K562 (cell line): ENCODE measurements around the gene FBLIM1. TPM values are rescaled to one million over a fixed set of nuclear protein-coding genes. Genes with fewer than 3 reads are reported as not detected.
A peak's percentile ranks its signal among the peaks of the same experiment; 100 is the strongest.

Source experiments
- ASH1L ChIP-seq: fragments of 450-650 bp; IDR thresholded peaks from 2 replicates; pipeline ENCODE4 v1.6.1; 2018; ENCODE audit warnings: borderline replicate concordance, mild to moderate bottlenecking, low read depth; ENCODE audit not compliant: partially characterized antibody
- BDP1 ChIP-seq: IDR thresholded peaks from 3 replicates; pipeline ENCODE4 v1.6.1; 2011; ENCODE audit not compliant: insufficient read length, insufficient read depth
- ILF3 ChIP-seq: fragments of 450-650 bp; IDR thresholded peaks from 2 replicates; pipeline ENCODE4 v1.6.1; 2018; ENCODE audit warnings: antibody characterized with exemption, mild to moderate bottlenecking, moderate library complexity, borderline replicate concordance
- MBD2 ChIP-seq: sonication (generic); IDR thresholded peaks from 2 replicates; pipeline ENCODE4 v1.6.1; 2016; ENCODE audit warnings: low read depth, borderline replicate concordance
- NFIC ChIP-seq: fragments of 450-650 bp; IDR thresholded peaks from 2 replicates; pipeline ENCODE4 v1.6.1; 2017; ENCODE audit warnings: mild to moderate bottlenecking, inconsistent platforms
- POLR3A ChIP-seq: IDR thresholded peaks from 2 replicates; pipeline ENCODE4 v1.6.1; 2011; ENCODE audit warnings: borderline replicate concordance, mild to moderate bottlenecking, moderate library complexity; ENCODE audit not compliant: insufficient read length, insufficient read depth; ENCODE audit errors: extremely low read depth
- SIN3A ChIP-seq, 2 experiments: fragments of 150-350 bp in 1 of 2; IDR thresholded peaks; 2 replicates each; pipeline ENCODE4 v1.6.1; 2011 to 2016; ENCODE audit warnings: borderline replicate concordance in 2 of 2, low read depth in 2 of 2, low read length in 2 of 2, mild to moderate bottlenecking in 2 of 2, moderate library complexity in 2 of 2; ENCODE audit not compliant: control insufficient read depth in 1 of 2
- SMC3 ChIP-seq: conservative IDR thresholded peaks from 2 replicates; pipeline ENCODE4 v1.6.1; 2011; ENCODE audit warnings: low read depth, low read length, improper control_type of control experiment; ENCODE audit not compliant: insufficient read depth
- SRSF7 ChIP-seq: fragments of 200-400 bp; formaldehyde crosslinking; optimal IDR thresholded peaks from 2 replicates; pipeline ENCODE3; 2017; ENCODE audit warnings: mild to moderate bottlenecking, low read depth, low read length
- ZNF274 ChIP-seq: IDR thresholded peaks from 2 replicates; pipeline ENCODE4 v1.6.1; 2011; ENCODE audit warnings: low read depth, mild to moderate bottlenecking, low read length, moderate library complexity, borderline replicate concordance
- ZNF384 ChIP-seq: IDR thresholded peaks from 2 replicates; pipeline ENCODE4 v1.6.1; 2012; ENCODE audit warnings: low read depth, low read length, improper control_type of control experiment
- ZNF408 ChIP-seq: fragments of 250-450 bp; sonication (Bioruptor Pico); IDR thresholded peaks from 2 replicates; pipeline ENCODE4 v1.4.0; 2020; ENCODE audit warnings: low read depth, mild to moderate bottlenecking, moderate library complexity
- ZNF436 ChIP-seq: fragments of 250-450, 450-650 bp; sonication (Bioruptor Pico); formaldehyde crosslinking; IDR thresholded peaks from 2 replicates; pipeline ENCODE4 v1.7.0; 2020; ENCODE audit warnings: mild to moderate bottlenecking
- polyA plus RNA-seq, 8 experiments: library from polyadenylated mRNA; depleted of rRNA in 4 of 8; stranded (reverse) in 5 of 8; unstranded in 3 of 8; fragments of >200 nt; fragmentation: Nextera tagmentation in 2 of 8; fragmentation: Illumina TruSeq in 1 of 8; extraction: Ambion mirVana in 2 of 8; extraction: Trizol in 1 of 8; gene quantifications; 2 replicates each; pipeline versions ENCODE4 v1.2.1 to v1.2.3, GENCODE V29; 2011 to 2014; ENCODE audit warnings: inconsistent platforms in 1 of 8, missing spikeins in 1 of 8
- total RNA-seq, 7 experiments: library from RNA; depleted of rRNA in 6 of 7; stranded (reverse); fragments of >200 nt in 6 of 7; fragmentation: Illumina TruSeq in 2 of 7; extraction: Trizol in 2 of 7; gene quantifications; 2 replicates each; pipeline versions ENCODE4 v1.2.1 to v1.2.3, GENCODE V29; 2011 to 2021; ENCODE audit warnings: low replicate concordance in 1 of 7
- TF ChIP-seq, protein P1 (sequence below): fragments of 450-650 bp; conservative IDR thresholded peaks from 2 replicates; pipeline ENCODE4 v1.6.1; 2016; ENCODE audit warnings: missing genetic modification characterization, low read depth, mild to moderate bottlenecking, control low read depth, missing compliant biosample characterization
- TF ChIP-seq, protein P2 (sequence below), 2 experiments: fragments of 450-650 bp in 1 of 2; sonication (generic) in 1 of 2; formaldehyde crosslinking in 1 of 2; IDR thresholded peaks; 2 replicates each; pipeline versions ENCODE4 v1.7.1 to v1.9.0; 2016 to 2022; ENCODE audit warnings: inconsistent platforms in 1 of 2, mild to moderate bottlenecking in 1 of 2, missing genetic modification reagents in 1 of 2

The FBLIM1 gene
- total and polyA plus RNA-seq, 9 of the 15 experiments (the other 6 are each of a cell fraction or from before 2014, with no cell fraction given) = 0.14 to 0.24 TPM; not detected in 7

DNA sequence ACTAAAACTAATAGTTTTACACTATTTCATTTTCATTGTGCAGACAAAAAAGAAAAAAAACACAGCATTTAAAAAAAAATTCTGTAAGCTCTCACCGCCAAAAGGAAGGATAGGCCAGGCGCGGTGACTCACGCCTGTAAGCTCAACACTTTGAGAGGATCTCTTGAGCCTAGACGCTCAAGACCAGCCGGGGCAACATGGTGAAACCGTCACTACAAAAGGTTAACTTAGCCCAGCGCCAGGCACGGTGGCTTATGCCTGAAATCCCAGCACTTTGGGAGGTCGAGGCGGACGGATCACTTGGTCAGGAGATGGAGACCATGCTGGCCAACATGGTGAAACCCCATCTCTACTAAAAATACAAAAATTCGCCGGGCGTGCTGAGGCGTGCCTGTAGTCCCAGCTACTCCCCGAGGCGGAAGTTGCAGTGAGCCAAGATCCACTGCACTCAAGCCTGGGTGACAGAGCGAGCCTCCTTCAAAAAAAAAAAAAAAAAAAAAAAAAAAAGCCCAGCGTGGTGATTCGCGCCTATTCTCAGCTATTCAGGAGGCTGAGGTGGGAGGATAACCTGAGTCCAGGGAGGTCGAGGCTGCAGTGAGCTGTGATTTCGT is 74.6 kb downstream of the FBLIM1 start (continued):
- TF ChIP-seq SIN3A (IDR thresholded peaks at IDR 0.05; ENCODE audit: borderline replicate concordance in 2 of 2, control insufficient read depth in 1 of 2, low read depth in 2 of 2, low read length in 2 of 2) = peak; percentile 55 to 59; a peak in 1 of 4 replicates
- peak; percentile 35; the same call in 1 of the 2 replicates for TF ChIP-seq MBD2
- TF ChIP-seq SMC3 = no peak
- no peak for TF ChIP-seq ZNF408 (CRISPR knock-in tag)
- no peak for TF ChIP-seq POLR3A
- no peak for TF ChIP-seq ZNF274
- TF ChIP-seq ZNF436 = no peak
- peak; percentile 98 for TF ChIP-seq ZNF384
- TF ChIP-seq BDP1 = no peak
- TF ChIP-seq, protein P1, sequence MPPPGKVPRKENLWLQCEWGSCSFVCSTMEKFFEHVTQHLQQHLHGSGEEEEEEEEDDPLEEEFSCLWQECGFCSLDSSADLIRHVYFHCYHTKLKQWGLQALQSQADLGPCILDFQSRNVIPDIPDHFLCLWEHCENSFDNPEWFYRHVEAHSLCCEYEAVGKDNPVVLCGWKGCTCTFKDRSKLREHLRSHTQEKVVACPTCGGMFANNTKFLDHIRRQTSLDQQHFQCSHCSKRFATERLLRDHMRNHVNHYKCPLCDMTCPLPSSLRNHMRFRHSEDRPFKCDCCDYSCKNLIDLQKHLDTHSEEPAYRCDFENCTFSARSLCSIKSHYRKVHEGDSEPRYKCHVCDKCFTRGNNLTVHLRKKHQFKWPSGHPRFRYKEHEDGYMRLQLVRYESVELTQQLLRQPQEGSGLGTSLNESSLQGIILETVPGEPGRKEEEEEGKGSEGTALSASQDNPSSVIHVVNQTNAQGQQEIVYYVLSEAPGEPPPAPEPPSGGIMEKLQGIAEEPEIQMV = no peak
- 0 out of 2 replicates have a peak, but pooled peaks have one; percentile 31 for TF ChIP-seq NFIC
- TF ChIP-seq ILF3 = no peak
- TF ChIP-seq SRSF7 = no peak
- TF ChIP-seq ASH1L = no peak
- TF ChIP-seq, protein P2, sequence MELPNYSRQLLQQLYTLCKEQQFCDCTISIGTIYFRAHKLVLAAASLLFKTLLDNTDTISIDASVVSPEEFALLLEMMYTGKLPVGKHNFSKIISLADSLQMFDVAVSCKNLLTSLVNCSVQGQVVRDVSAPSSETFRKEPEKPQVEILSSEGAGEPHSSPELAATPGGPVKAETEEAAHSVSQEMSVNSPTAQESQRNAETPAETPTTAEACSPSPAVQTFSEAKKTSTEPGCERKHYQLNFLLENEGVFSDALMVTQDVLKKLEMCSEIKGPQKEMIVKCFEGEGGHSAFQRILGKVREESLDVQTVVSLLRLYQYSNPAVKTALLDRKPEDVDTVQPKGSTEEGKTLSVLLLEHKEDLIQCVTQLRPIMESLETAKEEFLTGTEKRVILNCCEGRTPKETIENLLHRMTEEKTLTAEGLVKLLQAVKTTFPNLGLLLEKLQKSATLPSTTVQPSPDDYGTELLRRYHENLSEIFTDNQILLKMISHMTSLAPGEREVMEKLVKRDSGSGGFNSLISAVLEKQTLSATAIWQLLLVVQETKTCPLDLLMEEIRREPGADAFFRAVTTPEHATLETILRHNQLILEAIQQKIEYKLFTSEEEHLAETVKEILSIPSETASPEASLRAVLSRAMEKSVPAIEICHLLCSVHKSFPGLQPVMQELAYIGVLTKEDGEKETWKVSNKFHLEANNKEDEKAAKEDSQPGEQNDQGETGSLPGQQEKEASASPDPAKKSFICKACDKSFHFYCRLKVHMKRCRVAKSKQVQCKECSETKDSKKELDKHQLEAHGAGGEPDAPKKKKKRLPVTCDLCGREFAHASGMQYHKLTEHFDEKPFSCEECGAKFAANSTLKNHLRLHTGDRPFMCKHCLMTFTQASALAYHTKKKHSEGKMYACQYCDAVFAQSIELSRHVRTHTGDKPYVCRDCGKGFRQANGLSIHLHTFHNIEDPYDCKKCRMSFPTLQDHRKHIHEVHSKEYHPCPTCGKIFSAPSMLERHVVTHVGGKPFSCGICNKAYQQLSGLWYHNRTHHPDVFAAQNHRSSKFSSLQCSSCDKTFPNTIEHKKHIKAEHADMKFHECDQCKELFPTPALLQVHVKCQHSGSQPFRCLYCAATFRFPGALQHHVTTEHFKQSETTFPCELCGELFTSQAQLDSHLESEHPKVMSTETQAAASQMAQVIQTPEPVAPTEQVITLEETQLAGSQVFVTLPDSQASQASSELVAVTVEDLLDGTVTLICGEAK (IDR thresholded peaks at IDR 0.05) = 0 out of 2 replicates have a peak, but pooled peaks have one; percentile 11
- TF ChIP-seq, protein P2 (CRISPR knock-in tag; IDR thresholded peaks at IDR 0.05) = no peak
